A549 (cell line): Measurements from ENCODE around the gene ATP8A2. TPM values are rescaled to one million over a fixed set of nuclear protein-coding genes. Genes with fewer than 3 reads are reported as not detected.

Experiments used
- ATAC-seq, 2 experiments: fragments of 200-7000 bp in 1 of 2; fragments of >200 bp in 1 of 2; cut with Nextera tagmentation in 1 of 2; cut with Tn5 transposase in 1 of 2; 3 replicates each; pipeline versions ENCODE4 v1.8.0 to v1.9.1; 2018 to 2020; ENCODE audit warnings: mild to moderate bottlenecking in 1 of 2, moderate library complexity in 1 of 2
- CTCF ChIA-PET: fragments of 300-600 bp; sonication (Branson Sonifier 250); formaldehyde crosslinking; extraction: SDS; loops from one replicate; lab custom pipeline; 2021; ENCODE audit warnings: antibody characterized with exemption, inconsistent platforms; lab: Yijun Ruan, JAX
- POLR2A ChIA-PET: fragments of 350-600 bp; formaldehyde crosslinking; extraction: SDS; loops from one replicate; lab custom pipeline; 2021; ENCODE audit warnings: antibody characterized with exemption, inconsistent platforms; lab: Yijun Ruan, JAX
- DNase-seq, 2 experiments: peaks; one replicate each; pipeline versions ENCODE4 v3.0.0 to v3.0.0-alpha.2; 2011 to 2016; ENCODE audit warnings: low read depth in 1 of 2, low spot score in 1 of 2
- FAIRE-seq: peaks from 2 replicates; lab custom pipeline; 2011; peaks lifted over from hg19 to GRCh38; lab: Jason Lieb, UNC
- H3K27ac ChIP-seq, 2 experiments: fragments of >200 bp; sonication (Bioruptor Twin); formaldehyde crosslinking; 3 replicates each; pipeline ENCODE4 v1.5.1; 2016 to 2017
- H3K4me1 ChIP-seq: fragments of >200 bp; sonication (Bioruptor Twin); formaldehyde crosslinking; 3 replicates; pipeline ENCODE4 v1.6.1; 2016
- H3K4me2 ChIP-seq: fragments of >200 bp; sonication (Bioruptor Twin); formaldehyde crosslinking; 3 replicates; pipeline ENCODE4 v1.6.1; 2016
- H3K4me3 ChIP-seq: fragments of >200 bp; sonication (Bioruptor Twin); formaldehyde crosslinking; 3 replicates; pipeline ENCODE4 v1.5.1; 2016
- H3K9me3 ChIP-seq: fragments of >200 bp; sonication (Bioruptor Twin); formaldehyde crosslinking; 3 replicates; pipeline ENCODE4 v1.6.1; 2016
- BHLHE40 ChIP-seq: IDR thresholded peaks from 2 replicates; pipeline ENCODE4 v1.6.1; 2012; ENCODE audit warnings: low read depth, low read length, inconsistent platforms
- CBX8 ChIP-seq: fragments of 200-600 bp; sonication (generic); IDR thresholded peaks from 2 replicates; pipeline ENCODE4 v1.6.1; 2016
- E2F6 ChIP-seq: IDR thresholded peaks from 2 replicates; pipeline ENCODE4 v1.6.1; 2012; ENCODE audit warnings: low read depth, borderline replicate concordance
- ESRRA ChIP-seq: fragments of 150-350 bp; IDR thresholded peaks from 2 replicates; pipeline ENCODE4 v1.6.1; 2014; ENCODE audit warnings: mild to moderate bottlenecking, low read length, borderline replicate concordance
- HDAC2 ChIP-seq: fragments of 200-600 bp; sonication (generic); IDR thresholded peaks from 2 replicates; pipeline ENCODE4 v1.6.1; 2016
- HEYL ChIP-seq: fragments of 250-450 bp; sonication (Bioruptor Pico); IDR thresholded peaks from 2 replicates; pipeline ENCODE4 v1.8.0; 2021; ENCODE audit warnings: mild to moderate bottlenecking, moderate library complexity
- HOXA7 ChIP-seq: fragments of 250-450 bp; sonication (Bioruptor Pico); IDR thresholded peaks from 2 replicates; pipeline ENCODE4 v1.5.0; 2020; ENCODE audit warnings: mild to moderate bottlenecking, moderate library complexity
- HOXB5 ChIP-seq: fragments of 250-450 bp; sonication (Bioruptor Pico); IDR thresholded peaks from 2 replicates; pipeline ENCODE4 v1.5.0; 2020; ENCODE audit warnings: mild to moderate bottlenecking, moderate library complexity
- JUN ChIP-seq, 2 experiments: fragments of >200 bp; sonication (Bioruptor Twin); formaldehyde crosslinking; IDR thresholded peaks; 2 replicates in 1 of 2; 3 replicates in 1 of 2; pipeline ENCODE4 v1.6.1; 2016 to 2017
- KDM5A ChIP-seq: fragments of 200-600 bp; sonication (generic); IDR thresholded peaks from 2 replicates; pipeline ENCODE4 v1.6.1; 2016; ENCODE audit warnings: antibody characterized with exemption, mild to moderate bottlenecking
- MAFK ChIP-seq: fragments of 450-650 bp; IDR thresholded peaks from 2 replicates; pipeline ENCODE4 v1.6.1; 2014; ENCODE audit not compliant: partially characterized antibody
- MAZ ChIP-seq: fragments of 150-350 bp; IDR thresholded peaks from 2 replicates; pipeline ENCODE4 v1.6.1; 2014; ENCODE audit warnings: antibody characterized with exemption, low read depth, low read length, borderline replicate concordance
- RAD21 ChIP-seq, 2 experiments: fragments of >200 bp in 1 of 2; sonication (Bioruptor Twin) in 1 of 2; formaldehyde crosslinking in 1 of 2; IDR thresholded peaks in 1 of 2; conservative IDR thresholded peaks in 1 of 2; 2 replicates in 1 of 2; 3 replicates in 1 of 2; pipeline ENCODE4 v1.6.1; 2012 to 2018; ENCODE audit warnings: inconsistent platforms in 1 of 2
- RFX5 ChIP-seq: fragments of 450-650 bp; IDR thresholded peaks from 2 replicates; pipeline ENCODE4 v1.7.1; 2014; ENCODE audit warnings: antibody characterized with exemption, mild to moderate bottlenecking, moderate library complexity
- RNF2 ChIP-seq: fragments of 200-600 bp; sonication (generic); IDR thresholded peaks from 2 replicates; pipeline ENCODE4 v1.6.1; 2016; ENCODE audit warnings: low read depth, mild to moderate bottlenecking, antibody characterized with exemption, moderate library complexity, borderline replicate concordance
- SMC3 ChIP-seq: fragments of >200 bp; sonication (Bioruptor Twin); formaldehyde crosslinking; IDR thresholded peaks from 3 replicates; pipeline ENCODE4 v1.6.1; 2018; ENCODE audit warnings: inconsistent platforms
- SREBF2 ChIP-seq: fragments of 450-650 bp; IDR thresholded peaks from 2 replicates; pipeline ENCODE4 v1.6.1; 2014; ENCODE audit warnings: mild to moderate bottlenecking, moderate library complexity
- TFCP2L1 ChIP-seq: fragments of 250-450 bp; sonication (Bioruptor Pico); IDR thresholded peaks from 2 replicates; pipeline ENCODE4 v1.5.0; 2021; ENCODE audit warnings: mild to moderate bottlenecking
- ZC3H11A ChIP-seq: fragments of 450-650 bp; IDR thresholded peaks from 2 replicates; pipeline ENCODE4 v1.6.1; 2014; ENCODE audit warnings: antibody characterized with exemption, mild to moderate bottlenecking
- ZSCAN20 ChIP-seq: fragments of 250-450 bp; sonication (Bioruptor Pico); IDR thresholded peaks from 2 replicates; pipeline ENCODE4 v1.8.0; 2022; ENCODE audit warnings: mild to moderate bottlenecking, moderate library complexity
- WGBS: methylation state at CpG from one replicate; pipeline ENCODE4 v1.1.6; 2017; ENCODE audit errors: missing lambda C conversion rate; 5-methylcytosine and 5-hydroxymethylcytosine counted together
- polyA plus RNA-seq, 4 experiments: library from polyadenylated mRNA; depleted of rRNA in 3 of 4; stranded (reverse); fragments of >200 nt; fragmentation: RNase III in 1 of 4; extraction: RNeasy Plus Mini Kit Qiagen cat#74134 plus additional on column Dnase treatment in 1 of 4; gene quantifications; 2 replicates in 3 of 4; 3 replicates in 1 of 4; pipeline ENCODE4 v1.2.3, GENCODE V29; 2011 to 2017

The ATP8A2 gene
- polyA plus RNA-seq, 2 of the 4 experiments (the other 2 are of a cell fraction) = 0.03 TPM; not detected in 1

- TF ChIP-seq HOXA7 (CRISPR knock-in tag) = no peak
- TF ChIP-seq, all 56 proteins: peak for 0
These were observed 306.6 kb downstream of the ATP8A2 start (continued) for GRCh38 chr13:25678398-25678797.

- CTCF ChIA-PET = no interaction called here
- Histone ChIP-seq H3K4me2 (no peak overlapping the region), H3K4me1 (no peaks in the 10 kb centered on the region), H3K27ac (no peak overlapping the region), H3K4me3 (no peak overlapping the region), H3K9me3 (no peaks in the 10 kb centered on the region)
- POLR2A ChIA-PET = no interaction called here
- ATAC-seq (no peak), FAIRE-seq (no peak), DNase-seq (no peak)
- 0% methylated on average over 2 of the region's 2 CpGs for WGBS
- no peak for TF ChIP-seq JUN (IDR thresholded peaks at IDR 0.05)
- TF ChIP-seq ZSCAN20 (CRISPR knock-in tag) = no peak
- no peak for TF ChIP-seq E2F6
- TF ChIP-seq BHLHE40 = no peak
- no peak for TF ChIP-seq MAFK
These were observed 307.4 kb downstream of the ATP8A2 start for GRCh38 chr13:25679159-25679558.

- Histone ChIP-seq H3K4me2 (no peak overlapping the region), H3K9me3 (no peaks in the 10 kb centered on the region), H3K27ac (no peak overlapping the region), H3K4me3 (no peak overlapping the region), H3K4me1 (no peaks in the 10 kb centered on the region)
- ChIA-PET POLR2A (no interaction called here), CTCF (no interaction called here)
- WGBS = 51% methylated on average over 5 of the region's 5 CpGs
- DNase-seq (no peak), FAIRE-seq (no peak), ATAC-seq (no peak)
- no peak for TF ChIP-seq TFCP2L1 (CRISPR knock-in tag)
These were observed 308.2 kb downstream of the ATP8A2 start for GRCh38 chr13:25679936-25680335.

GRCh38 chr13:25682276-25682675 is 310.5 kb downstream of the ATP8A2 start:
- Histone ChIP-seq H3K4me3 (no peak overlapping the region), H3K4me1 (no peaks in the 10 kb centered on the region), H3K9me3 (no peaks in the 10 kb centered on the region), H3K4me2 (no peak overlapping the region), H3K27ac (no peak overlapping the region)
- ChIA-PET CTCF (no interaction called here), POLR2A (no interaction called here)
- DNase-seq (no peak), ATAC-seq (no peak), FAIRE-seq (no peak)
- TF ChIP-seq SMC3 (no peak), CBX8 (no peak), ESRRA (no peak), HOXB5 (CRISPR knock-in tag) (no peak), E2F6 (no peak), SREBF2 (no peak)
- 11% methylated on average over 9 of the region's 9 CpGs for WGBS

- POLR2A ChIA-PET = no interaction called here
- ATAC-seq = no peak
- no peak for DNase-seq
- Histone ChIP-seq H3K27ac (no peak overlapping the region), H3K4me3 (no peak overlapping the region), H3K4me1 (no peaks in the 10 kb centered on the region), H3K9me3 (no peaks in the 10 kb centered on the region), H3K4me2 (no peak overlapping the region)
- 9% methylated on average over 3 of the region's 4 CpGs for WGBS
- no peak for TF ChIP-seq RFX5
- no peak for TF ChIP-seq ZC3H11A
- TF ChIP-seq HDAC2 = no peak
- no peak for TF ChIP-seq RAD21 (conservative IDR thresholded peaks at IDR 0.05 in 1 of 2, IDR thresholded peaks at IDR 0.05 in 1 of 2)
- TF ChIP-seq MAZ = no peak
- TF ChIP-seq KDM5A = no peak
- TF ChIP-seq MAFK = no peak
- no peak for TF ChIP-seq RNF2
- TF ChIP-seq HEYL (CRISPR knock-in tag) = no peak
- CTCF ChIA-PET = no interaction called here
- no peak for FAIRE-seq
These were observed 311.3 kb downstream of the ATP8A2 start for GRCh38 chr13:25683056-25683455.
